ENCODE results near the gene MOB1A. TPM values are rescaled to one million over a fixed set of nuclear protein-coding genes. Genes with fewer than 3 reads are reported as not detected.

Gene MOB1A
- total and polyA plus RNA-seq, 10 of the 15 experiments (the other 5 are each of a cell fraction or from before 2014, with no cell fraction given), result 41.2 to 232 (median 172) TPM

DNA sequence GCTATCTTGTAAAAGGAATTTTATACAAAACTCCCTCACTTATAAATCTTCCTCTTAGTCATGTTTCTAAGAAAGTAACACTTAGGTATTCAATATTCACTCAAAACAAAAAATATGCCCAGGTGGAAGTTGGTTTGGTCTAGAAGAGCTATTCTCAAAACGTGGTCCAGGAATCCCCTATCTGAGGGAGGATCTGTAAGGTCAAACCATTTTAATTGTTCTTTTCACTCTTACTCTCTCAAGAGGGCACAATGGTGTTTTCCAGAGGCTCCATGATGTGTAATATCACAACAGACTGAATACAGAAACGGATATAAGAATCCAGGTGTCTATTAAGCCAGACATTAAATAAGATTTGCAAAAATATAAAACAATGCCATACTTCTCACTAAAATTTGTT, 9.9 kb downstream of the MOB1A start (continued):
- TF ChIP-seq, protein P1, sequence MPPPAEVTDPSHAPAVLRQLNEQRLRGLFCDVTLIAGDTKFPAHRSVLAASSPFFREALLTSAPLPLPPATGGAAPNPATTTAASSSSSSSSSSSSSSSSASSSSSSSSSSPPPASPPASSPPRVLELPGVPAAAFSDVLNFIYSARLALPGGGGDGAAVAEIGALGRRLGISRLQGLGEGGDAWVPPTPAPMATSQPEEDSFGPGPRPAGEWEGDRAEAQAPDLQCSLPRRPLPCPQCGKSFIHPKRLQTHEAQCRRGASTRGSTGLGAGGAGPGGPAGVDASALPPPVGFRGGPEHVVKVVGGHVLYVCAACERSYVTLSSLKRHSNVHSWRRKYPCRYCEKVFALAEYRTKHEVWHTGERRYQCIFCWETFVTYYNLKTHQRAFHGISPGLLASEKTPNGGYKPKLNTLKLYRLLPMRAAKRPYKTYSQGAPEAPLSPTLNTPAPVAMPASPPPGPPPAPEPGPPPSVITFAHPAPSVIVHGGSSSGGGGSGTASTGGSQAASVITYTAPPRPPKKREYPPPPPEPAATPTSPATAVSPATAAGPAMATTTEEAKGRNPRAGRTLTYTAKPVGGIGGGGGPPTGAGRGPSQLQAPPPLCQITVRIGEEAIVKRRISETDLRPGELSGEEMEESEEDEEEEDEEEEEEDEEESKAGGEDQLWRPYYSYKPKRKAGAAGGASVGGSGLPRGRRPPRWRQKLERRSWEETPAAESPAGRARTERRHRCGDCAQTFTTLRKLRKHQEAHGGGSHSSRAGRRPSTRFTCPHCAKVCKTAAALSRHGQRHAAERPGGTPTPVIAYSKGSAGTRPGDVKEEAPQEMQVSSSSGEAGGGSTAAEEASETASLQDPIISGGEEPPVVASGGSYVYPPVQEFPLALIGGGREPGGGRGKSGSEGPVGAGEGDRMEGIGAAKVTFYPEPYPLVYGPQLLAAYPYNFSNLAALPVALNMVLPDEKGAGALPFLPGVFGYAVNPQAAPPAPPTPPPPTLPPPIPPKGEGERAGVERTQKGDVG (CRISPR knock-in tag; IDR thresholded peaks at IDR 0.05), result no peak
- TF ChIP-seq KAT2A (conservative IDR thresholded peaks at IDR 0.05; ENCODE audit: control insufficient read depth, low read depth, low read length) (no peak), TCF7 (IDR thresholded peaks at IDR 0.05; ENCODE audit: borderline replicate concordance) (no peak)

DNA sequence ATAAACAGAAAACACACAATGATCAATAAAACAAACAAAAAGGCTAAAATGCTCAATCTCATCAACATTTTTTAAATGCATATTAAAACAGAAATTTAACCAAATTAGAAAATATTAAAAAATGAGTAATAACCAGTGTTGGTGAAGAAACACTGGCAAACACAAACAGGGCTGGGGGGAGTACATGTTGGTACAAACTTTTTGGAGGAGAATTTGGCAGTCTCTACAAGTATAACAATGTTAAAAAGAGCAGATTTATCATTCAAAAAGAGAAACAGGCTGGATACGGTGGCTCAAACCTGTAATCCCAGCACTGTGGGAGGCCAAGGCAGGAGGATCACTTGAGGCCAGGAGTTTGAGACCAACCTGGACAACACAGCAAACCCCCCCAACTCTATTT, 13.9 kb downstream of the MOB1A start:
- DNase-seq (ENCODE audit: low read depth, low spot score), result no peak
- H3K9me3 ChIP-seq (replicated peaks; ENCODE audit: control insufficient read depth, insufficient read depth, low read length), result peaks cover 3% of the 10 kb centered on the region; the same call in 2 of the 3 replicates
- no peak for ATAC-seq
- POLR2A ChIA-PET, result interaction anchor here (0.6 kb wide), 1 partner anchor 12 kb away, joined by 3 read pairs; no protein-coding TSS in a partner anchor
- in situ Hi-C loops (cut with MboI) (no loop called here), intact Hi-C loops (cut with micrococcal nuclease; ENCODE audit: unreplicated experiment) (loop anchor here (5.0 kb wide), 1 partner anchor 38 kb away; no protein-coding TSS in a partner anchor)
- H3K79me2 ChIP-seq (ENCODE audit: control insufficient read depth, insufficient read depth, low read length), result peaks cover 26% of the 10 kb centered on the region
- CTCF ChIA-PET, result interaction anchor here (5.6 kb wide), 1 partner anchor 14 kb away, joined by 31 read pairs; no protein-coding TSS in a partner anchor
- SMC1A ChIA-PET (ENCODE audit: uncharacterized antibody, unreplicated experiment), result interaction anchor here (2.8 to 3.2 kb wide), 2 partner anchors 10 to 13 kb away, joined by 14 to 15 read pairs; no protein-coding TSS in a partner anchor
- peaks cover 10 to 55% of the 10 kb centered on the region in 2 experiments for H3K36me3 ChIP-seq (ENCODE audit: control insufficient read depth in 2 of 2, insufficient read depth in 2 of 2, low read length in 1 of 2)
- H3K4me3 ChIP-seq, result no peak overlapping the region
- no peaks in the 10 kb centered on the region for H4K20me1 ChIP-seq (ENCODE audit: control insufficient read depth, insufficient read depth)
- no TSS peak for BruUV-seq (replicated peaks)
- H2AFZ ChIP-seq (ENCODE audit: control insufficient read depth, low read depth, low read length), result no peak overlapping the region
- no peaks in the 10 kb centered on the region for H3K27me3 ChIP-seq (replicated peaks in 1 of 2; ENCODE audit: control insufficient read depth in 2 of 2, insufficient read depth in 2 of 2, low read length in 1 of 2)
- TF ChIP-seq MTA2 (IDR thresholded peaks at IDR 0.05; ENCODE audit: low read depth) (no peak), EGR1 (IDR thresholded peaks at IDR 0.05; ENCODE audit: borderline replicate concordance in 1 of 2, low read depth in 2 of 2, low read length in 2 of 2) (no peak), POLR2AphosphoS2 (IDR thresholded peaks at IDR 0.05; ENCODE audit: low read depth, low read length) (no peak), CREB1 (IDR thresholded peaks at IDR 0.05; ENCODE audit: low read depth) (no peak)
- H3K27ac ChIP-seq (ENCODE audit: control insufficient read depth, insufficient read depth), result no peak overlapping the region
- FAIRE-seq, result no peak
- H3K4me2 ChIP-seq (ENCODE audit: control insufficient read depth, insufficient read depth), result no peak overlapping the region
- H3K9ac ChIP-seq (ENCODE audit: control insufficient read depth, insufficient read depth, low read length), result no peak overlapping the region
- 100% methylated on average over 1 of the region's 1 CpG for WGBS (ENCODE audit: insufficient coverage, insufficient replicate concordance, low lambda C conversion rate, missing lambda C conversion rate)
- H3K4me1 ChIP-seq (ENCODE audit: control insufficient read depth, insufficient read depth, low read length), result no peaks in the 10 kb centered on the region
- RAD21 ChIA-PET (ENCODE audit: unreplicated experiment), result interaction anchor here (1.2 kb wide), 1 partner anchor 14 kb away, joined by 3 read pairs; the partner anchor contains the start of gene MOB1A

Data from GM12878 (cell line).